Eye (tissue), 1 donor: ENCODE measurements around the gene IL15.
"Not testable (repeated sequence)": the region's sequence is repeated elsewhere in the genome, so short reads cannot be mapped to it uniquely, and the experiment has no call there.

ENCODE experiments used
- DNase-seq: peaks from one replicate; pipeline ENCODE4 v3.0.0-alpha.2; 2015

The IL15 gene

GRCh38 chr4:141647966-141648365 is 11.6 kb downstream of the IL15 start:
- no peak for DNase-seq

DNA sequence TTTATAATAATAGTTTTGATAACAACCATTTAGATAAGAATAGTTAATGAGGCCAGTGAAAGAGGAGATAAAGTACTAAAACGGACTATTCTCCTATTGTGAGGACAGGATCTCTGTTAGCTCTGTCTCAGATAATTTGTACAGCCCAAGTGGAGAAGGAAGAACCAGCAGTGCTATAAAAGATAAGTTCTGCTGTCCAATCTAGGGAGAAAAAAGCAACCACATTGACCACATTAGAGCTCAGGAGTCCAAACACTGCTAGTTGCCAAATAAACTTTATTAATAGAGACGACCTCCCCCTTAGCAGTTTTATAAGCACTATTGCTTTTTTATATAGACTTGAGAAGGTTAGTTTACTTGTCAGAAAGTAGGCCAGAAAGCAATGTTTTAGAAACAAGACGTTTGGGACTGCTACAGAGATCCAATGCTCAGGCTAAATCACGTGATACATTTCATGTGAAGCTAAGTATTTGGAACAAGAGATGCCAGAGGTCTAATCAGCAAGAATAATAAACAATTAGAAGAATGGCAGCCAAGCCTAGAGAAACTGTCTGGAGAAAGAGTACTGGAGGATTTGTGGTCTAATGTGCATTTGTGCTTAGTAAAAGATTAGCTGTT is 15.9 kb downstream of the IL15 start:
- peak; percentile 61 for DNase-seq

GRCh38 chr4:141654098-141654497 is 17.7 kb downstream of the IL15 start:
- DNase-seq, result peak; percentile 18

DNA sequence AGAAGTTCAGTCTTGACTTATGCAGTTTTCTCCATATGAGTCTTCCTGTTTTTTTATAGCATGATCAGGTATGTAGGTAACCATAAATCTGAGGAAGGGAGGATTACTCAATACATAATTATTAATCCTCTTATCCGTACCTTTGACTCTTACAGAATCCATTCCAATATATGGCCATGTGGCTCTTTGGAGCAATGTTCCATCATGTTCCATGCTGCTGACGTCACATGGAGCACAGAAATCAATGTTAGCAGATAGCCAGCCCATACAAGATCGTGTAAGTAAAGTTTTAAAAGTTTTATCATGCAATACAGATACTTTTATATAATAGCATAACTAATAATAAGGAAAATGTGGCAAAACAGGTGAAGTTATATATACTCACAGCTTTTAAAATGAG is 19.6 kb downstream of the IL15 start:
- DNase-seq, result no peak

GRCh38 chr4:141657550-141658250 is 21.3 kb downstream of the IL15 start:
- no peak for DNase-seq

DNA sequence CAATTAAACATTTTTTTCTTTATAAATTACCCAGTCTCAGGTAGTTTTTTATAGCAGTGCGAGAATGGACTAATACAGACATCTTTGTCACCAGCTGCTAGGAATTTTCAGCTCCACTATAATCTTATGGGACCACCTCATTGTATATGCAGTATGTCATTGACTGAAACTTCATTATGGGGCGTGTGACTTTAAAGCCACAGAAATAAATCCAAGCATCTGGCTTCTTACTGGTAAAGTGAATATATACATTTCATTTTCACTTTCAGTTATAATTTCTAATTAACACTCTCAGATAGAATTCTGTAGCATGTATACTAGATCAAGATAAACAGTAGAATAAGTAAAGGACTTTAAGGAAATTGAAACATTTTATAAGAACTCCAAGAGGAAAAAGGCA is 21.9 kb downstream of the IL15 start:
- DNase-seq, result no peak

- no peak for DNase-seq
Observed at GRCh38 chr4:141659539-141659938, 23.2 kb downstream of the IL15 start.

GRCh38 chr4:141660880-141661279 is 24.5 kb downstream of the IL15 start:
- DNase-seq, result no peak

- DNase-seq, result no peak
Observed at GRCh38 chr4:141668200-141668910, 32.0 kb downstream of the IL15 start.

DNA sequence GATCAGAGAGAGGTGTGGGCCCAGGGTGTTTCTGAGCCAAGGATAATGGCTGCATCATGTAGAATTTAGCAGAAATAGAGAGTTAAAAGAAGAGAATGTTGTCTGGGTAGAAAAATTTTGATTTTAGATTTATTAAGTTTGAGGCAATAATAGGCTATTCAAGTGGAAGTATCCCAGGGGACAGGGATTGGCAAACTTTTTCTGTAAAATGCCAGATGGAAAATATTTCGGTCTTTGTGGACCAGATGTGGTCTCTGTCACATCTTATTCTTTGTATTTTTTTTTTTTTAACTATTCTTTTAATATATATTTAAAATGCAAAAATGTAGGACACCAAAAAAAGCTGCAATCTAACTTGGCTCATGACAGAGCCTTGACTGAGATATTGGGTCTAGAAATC is 33.1 kb downstream of the IL15 start:
- DNase-seq, result no peak

GRCh38 chr4:141675384-141675783 is 39.0 kb downstream of the IL15 start:
- no peak for DNase-seq

GRCh38 chr4:141676087-141676670 is 39.8 kb downstream of the IL15 start:
- DNase-seq, result no peak

GRCh38 chr4:141680060-141680459 is 43.7 kb downstream of the IL15 start:
- DNase-seq, result no peak

GRCh38 chr4:141684785-141685184 is 48.4 kb downstream of the IL15 start:
- DNase-seq, result no peak

- peak; percentile 5 for DNase-seq
Observed at GRCh38 chr4:141686146-141686775, 49.9 kb downstream of the IL15 start.

GRCh38 chr4:141686879-141687278 is 50.5 kb downstream of the IL15 start:
- DNase-seq, result no peak

- not testable (repeated sequence) for DNase-seq
Observed at GRCh38 chr4:141689726-141690296, 53.4 kb downstream of the IL15 start.

DNA sequence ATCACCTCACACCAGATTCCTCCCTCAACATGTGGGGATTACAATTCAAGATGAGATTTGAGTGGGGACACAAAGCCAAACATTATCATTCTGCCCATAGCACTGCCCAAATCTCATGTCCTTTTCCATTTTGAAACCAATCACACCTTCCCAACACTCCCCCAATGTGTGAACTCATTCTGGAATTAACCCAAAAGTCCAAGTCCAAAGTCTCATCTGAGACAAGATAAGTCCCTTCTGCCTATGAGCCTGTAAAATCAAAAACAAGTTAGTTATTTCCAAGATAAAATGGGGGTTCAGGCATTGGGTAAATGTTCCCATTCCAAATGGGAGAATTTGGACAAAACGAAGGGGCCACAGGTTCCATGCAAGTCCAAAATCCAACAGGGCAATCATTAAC is 54.9 kb downstream of the IL15 start:
- DNase-seq, result not testable (repeated sequence)

- no peak for DNase-seq
Observed at GRCh38 chr4:141692081-141692480, 55.7 kb downstream of the IL15 start.

GRCh38 chr4:141697116-141697515 is 60.7 kb downstream of the IL15 start:
- no peak for DNase-seq

DNA sequence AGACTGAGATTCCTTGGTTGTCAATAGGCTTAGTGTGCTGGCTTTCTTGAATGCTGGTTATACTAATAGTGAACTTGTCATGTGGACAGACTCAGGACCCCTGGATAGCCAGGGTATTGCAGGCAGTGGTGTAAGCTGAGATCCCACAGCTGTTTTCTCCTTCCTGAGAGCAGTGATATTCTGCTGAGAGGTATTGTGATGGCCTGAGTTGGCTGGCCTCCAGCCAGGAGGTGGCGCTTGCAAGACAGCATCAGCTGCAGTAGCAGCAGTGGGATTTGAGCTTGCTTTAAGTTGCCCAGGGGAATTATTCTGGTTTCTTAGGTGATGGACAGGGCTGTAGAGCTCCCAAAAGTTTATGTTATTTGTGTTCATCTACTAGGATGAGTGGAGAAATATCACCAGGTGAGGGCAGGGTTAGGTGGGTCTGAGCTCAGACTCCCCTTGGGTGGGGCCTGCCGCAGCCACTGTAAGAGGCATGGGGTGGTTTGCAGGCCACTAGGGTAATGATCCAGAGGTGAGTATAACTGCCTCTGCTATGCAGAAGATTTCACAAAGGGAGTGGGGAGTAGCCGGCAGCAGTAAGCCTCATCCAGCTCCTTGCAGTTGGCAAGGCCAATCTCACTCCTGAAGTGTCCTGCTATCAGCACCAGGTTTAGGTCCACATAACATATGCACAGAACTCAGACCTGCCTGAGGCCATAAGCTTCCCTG is 66.2 kb downstream of the IL15 start:
- DNase-seq, result no peak

- no peak for DNase-seq
Observed at GRCh38 chr4:141703497-141703896, 67.1 kb downstream of the IL15 start.
